Caco-2 (cell line): ENCODE results near the gene LLCFC1. TPM values are rescaled to one million over a fixed set of nuclear protein-coding genes. Genes with fewer than 3 reads are reported as not detected.

Source experiments
- BruUV-seq: library from RNA; stranded (reverse); fragments of 400-500 nt; replicated peaks from 2 replicates; lab custom pipeline; 2021; lab: Mats Ljungman, UMichigan
- CTCF ChIA-PET: fragments of 300-600 bp; sonication (Branson Sonifier 250); formaldehyde crosslinking; loops from one replicate; lab custom pipeline; 2022; ENCODE audit warnings: antibody characterized with exemption; lab: Charles Lee
- POLR2A ChIA-PET: fragments of 300-600 bp; sonication (Branson Sonifier 250); formaldehyde crosslinking; loops from one replicate; lab custom pipeline; 2022; ENCODE audit warnings: antibody characterized with exemption; lab: Charles Lee
- DNase-seq, 2 experiments: peaks; one replicate each; pipeline versions ENCODE4 v3.0.0 to v3.0.0-alpha.2; 2020 to 2022
- H3K27me3 ChIP-seq: replicated peaks from 2 replicates; pipeline ENCODE4 v1.6.0; 2011; ENCODE audit warnings: low read length; ENCODE audit not compliant: control insufficient read depth, insufficient read depth
- H3K36me3 ChIP-seq: 2 replicates; pipeline ENCODE4 v1.5.1; 2011; ENCODE audit warnings: low read length; ENCODE audit not compliant: control insufficient read depth, insufficient read depth
- H3K4me1 ChIP-seq: fragments of 250-450 bp; sonication (Bioruptor Pico); 2 replicates; pipeline ENCODE4 v1.5.1; 2020; ENCODE audit warnings: mild to moderate bottlenecking
- H3K4me3 ChIP-seq: 2 replicates; pipeline ENCODE4 v1.5.1; 2011; ENCODE audit warnings: low read depth, mild to moderate bottlenecking, control low read depth, low read length
- H3K9me3 ChIP-seq: fragments of 250-450 bp; sonication (Bioruptor Pico); 2 replicates; pipeline ENCODE4 v1.5.1; 2020; ENCODE audit warnings: mild to moderate bottlenecking, moderate library complexity
- H3K27ac Mint-ChIP-seq: one replicate; pipeline ENCODE4 v1.8.0; 2022; ENCODE audit warnings: mixed read lengths; ENCODE audit not compliant: unreplicated experiment
- H3K27me3 Mint-ChIP-seq: one replicate; pipeline ENCODE4 v1.8.0; 2022; ENCODE audit warnings: mixed read lengths; ENCODE audit not compliant: insufficient read depth, unreplicated experiment
- H3K36me3 Mint-ChIP-seq: one replicate; pipeline ENCODE4 v1.8.0; 2022; ENCODE audit warnings: mild to moderate bottlenecking, mixed read lengths; ENCODE audit not compliant: insufficient read depth, unreplicated experiment
- H3K4me1 Mint-ChIP-seq: one replicate; pipeline ENCODE4 v1.8.0; 2022; ENCODE audit warnings: low read depth, mixed read lengths; ENCODE audit not compliant: unreplicated experiment
- H3K4me3 Mint-ChIP-seq: one replicate; pipeline ENCODE4 v1.8.0; 2022; ENCODE audit warnings: mild to moderate bottlenecking, moderate library complexity, mixed read lengths; ENCODE audit not compliant: unreplicated experiment
- H3K9me3 Mint-ChIP-seq: one replicate; pipeline ENCODE4 v1.8.0; 2022; ENCODE audit warnings: mixed read lengths; ENCODE audit not compliant: unreplicated experiment
- CTCF ChIP-seq, 2 experiments: fragments of 200-600 bp in 1 of 2; IDR thresholded peaks; 1 replicate in 1 of 2; 2 replicates in 1 of 2; pipeline versions ENCODE4 v1.5.1 to v1.8.0; 2011 to 2022; ENCODE audit warnings: antibody characterized with exemption in 1 of 2, control low read depth in 1 of 2, inconsistent platforms in 1 of 2, low read depth in 1 of 2, low read length in 1 of 2, mild to moderate bottlenecking in 1 of 2, moderate library complexity in 1 of 2; ENCODE audit not compliant: insufficient read depth in 1 of 2, severe bottlenecking in 1 of 2, unreplicated experiment in 1 of 2
- intact Hi-C: fragments of 100-400 bp; cut with micrococcal nuclease; formaldehyde crosslinking; loops from one replicate; pipeline ENCODE4 v1.10.0; 2022; ENCODE audit not compliant: unreplicated experiment
- total RNA-seq: library from RNA; stranded (reverse); gene quantifications from 2 replicates; pipeline ENCODE4 v1.2.3, GENCODE V29; 2022

Gene LLCFC1
- total RNA-seq, 1 experiment from 2014 or later = not detected

- CTCF ChIA-PET = no interaction called here
- H3K4me1 ChIP-seq = no peaks in the 10 kb centered on the region
- Mint-ChIP-seq H3K4me1 (no peaks in the 10 kb centered on the region), H3K36me3 (no peaks in the 10 kb centered on the region), H3K27ac (no peak overlapping the region), H3K9me3 (no peaks in the 10 kb centered on the region), H3K4me3 (no peak overlapping the region), H3K27me3 (no peaks in the 10 kb centered on the region)
- H3K9me3 ChIP-seq = 0 out of 2 replicates have a peak, but pooled peaks cover 4% of the 10 kb centered on the region
- no peak for DNase-seq
- H3K27me3 ChIP-seq = no peaks in the 10 kb centered on the region
- no peak overlapping the region for H3K4me3 ChIP-seq
- no TSS peak for BruUV-seq
- intact Hi-C loops = no loop called here
- TF ChIP-seq CTCF (IDR thresholded peaks at IDR 0.05; ENCODE audit: insufficient read depth in 1 of 2, low read depth in 1 of 2, low read length in 1 of 2, severe bottlenecking in 1 of 2, unreplicated experiment in 1 of 2) = no peak
- no peaks in the 10 kb centered on the region for H3K36me3 ChIP-seq
- POLR2A ChIA-PET = no interaction called here
Observed at GRCh38 chr7:142932386-142933091, 6.7 kb upstream of the LLCFC1 start.

GRCh38 chr7:142933092-142933475 is 6.2 kb upstream of the LLCFC1 start:
- no TSS peak for BruUV-seq
- no peak for TF ChIP-seq CTCF (IDR thresholded peaks at IDR 0.05; ENCODE audit: insufficient read depth in 1 of 2, low read depth in 1 of 2, low read length in 1 of 2, severe bottlenecking in 1 of 2, unreplicated experiment in 1 of 2)
- Mint-ChIP-seq H3K4me3 (no peak overlapping the region), H3K4me1 (no peaks in the 10 kb centered on the region), H3K9me3 (no peaks in the 10 kb centered on the region), H3K27ac (no peak overlapping the region), H3K36me3 (no peaks in the 10 kb centered on the region), H3K27me3 (no peaks in the 10 kb centered on the region)
- intact Hi-C loops = no loop called here
- no peak for DNase-seq
- no peaks in the 10 kb centered on the region for H3K4me1 ChIP-seq
- no peaks in the 10 kb centered on the region for H3K27me3 ChIP-seq
- H3K9me3 ChIP-seq = 0 out of 2 replicates have a peak, but pooled peaks cover 4% of the 10 kb centered on the region
- H3K36me3 ChIP-seq = no peaks in the 10 kb centered on the region
- CTCF ChIA-PET = no interaction called here
- H3K4me3 ChIP-seq = no peak overlapping the region
- POLR2A ChIA-PET = no interaction called here

- intact Hi-C loops = no loop called here
- Histone ChIP-seq H3K4me1 (no peaks in the 10 kb centered on the region), H3K36me3 (no peaks in the 10 kb centered on the region), H3K9me3 (0 out of 2 replicates have a peak, but pooled peaks cover 4% of the 10 kb centered on the region), H3K4me3 (no peak within 1 kb of the TSS), H3K27me3 (no peaks in the 10 kb centered on the region)
- ChIA-PET POLR2A (no interaction called here), CTCF (no interaction called here)
- TF ChIP-seq CTCF (IDR thresholded peaks at IDR 0.05; ENCODE audit: insufficient read depth in 1 of 2, low read depth in 1 of 2, low read length in 1 of 2, severe bottlenecking in 1 of 2, unreplicated experiment in 1 of 2) = no peak
- H3K9me3 Mint-ChIP-seq = no peaks in the 10 kb centered on the region
- no TSS peak for BruUV-seq
- H3K27me3 Mint-ChIP-seq = no peaks in the 10 kb centered on the region
- no peaks in the 10 kb centered on the region for H3K36me3 Mint-ChIP-seq
- no peak within 1 kb of the TSS for H3K4me3 Mint-ChIP-seq
- no peak within 1 kb of the TSS for H3K27ac Mint-ChIP-seq
- no peaks in the 10 kb centered on the region for H3K4me1 Mint-ChIP-seq
- DNase-seq = no peak
Observed at GRCh38 chr7:142933624-142934023, 5.7 kb upstream of the LLCFC1 start, which contains the start of gene TRPV5. Gene TRPV5, minus strand, starts transcription at chr7:142933746. Its CDS starts 287 bp downstream, at chr7:142933459.
